Measurements from ENCODE around the gene SUSD6.

GRCh38 chr14:69647213-69647612, 35.8 kb downstream of the SUSD6 start:
- no peak for TF ChIP-seq CTCF (conservative IDR thresholded peaks at IDR 0.05)
- no peak for TF ChIP-seq ZFX (IDR thresholded peaks at IDR 0.05)
